GM12878 (cell line): ENCODE data around the gene ZNF426. TPM values are rescaled to one million over a fixed set of nuclear protein-coding genes. Genes with fewer than 3 reads are reported as not detected.

ENCODE experiments used
- ATAC-seq: fragments of 200-7000 bp; cut with Tn5 transposase; 3 replicates; pipeline ENCODE4 v1.9.1; 2020; ENCODE audit warnings: mild to moderate bottlenecking, moderate library complexity
- BruUV-seq: library from RNA; stranded (reverse); fragments of 400-500 nt; replicated peaks from 2 replicates; lab custom pipeline; 2021; lab: Mats Ljungman, UMichigan
- CTCF ChIA-PET: fragments of 300-600 bp; sonication (Branson Sonifier 250); formaldehyde crosslinking; extraction: SDS; loops from one replicate; lab custom pipeline; 2021; ENCODE audit warnings: inconsistent platforms; lab: Yijun Ruan, JAX
- POLR2A ChIA-PET: fragments of 350-600 bp; formaldehyde crosslinking; extraction: SDS; loops from one replicate; lab custom pipeline; 2021; ENCODE audit warnings: inconsistent platforms; lab: Charles Lee
- RAD21 ChIA-PET: fragments of 300-600 bp; sonication (Branson Sonifier 250); formaldehyde crosslinking; loops from one replicate; lab custom pipeline; 2023; ENCODE audit warnings: antibody characterized with exemption; ENCODE audit not compliant: unreplicated experiment; lab: Charles Lee
- SMC1A ChIA-PET: fragments of 300-600 bp; sonication (Branson Sonifier 250); formaldehyde crosslinking; loops from one replicate; lab custom pipeline; 2023; ENCODE audit not compliant: unreplicated experiment, uncharacterized antibody; lab: Charles Lee
- DNase-seq: peaks from one replicate; pipeline ENCODE4 v3.0.0-alpha.2; 2011; ENCODE audit warnings: low read depth, low spot score
- FAIRE-seq: peaks from 3 replicates; lab custom pipeline; 2011; peaks lifted over from hg19 to GRCh38; lab: Jason Lieb, UNC
- H2AFZ ChIP-seq: 2 replicates; pipeline ENCODE4 v1.6.0; 2011; ENCODE audit warnings: low read depth, low read length, control low read depth; ENCODE audit not compliant: control insufficient read depth
- H3K27ac ChIP-seq: 2 replicates; pipeline ENCODE4 v1.5.1; 2011; ENCODE audit warnings: control low read depth; ENCODE audit not compliant: control insufficient read depth, insufficient read depth
- H3K27me3 ChIP-seq, 2 experiments: replicated peaks in 1 of 2; 2 replicates each; pipeline versions ENCODE4 v1.6.0 to v1.6.1; 2011; ENCODE audit warnings: low read length in 1 of 2; ENCODE audit not compliant: control insufficient read depth in 2 of 2, insufficient read depth in 2 of 2
- H3K36me3 ChIP-seq, 2 experiments: 2 replicates each; pipeline ENCODE4 v1.5.1; 2011; ENCODE audit warnings: low read length in 1 of 2; ENCODE audit not compliant: control insufficient read depth in 2 of 2, insufficient read depth in 2 of 2
- H3K4me1 ChIP-seq: 2 replicates; pipeline ENCODE4 v1.6.1; 2011; ENCODE audit warnings: mild to moderate bottlenecking, low read length, moderate library complexity, mixed read lengths; ENCODE audit not compliant: control insufficient read depth, insufficient read depth
- H3K4me2 ChIP-seq: 2 replicates; pipeline ENCODE4 v1.6.0; 2011; ENCODE audit warnings: control low read depth; ENCODE audit not compliant: control insufficient read depth, insufficient read depth
- H3K4me3 ChIP-seq: fragments of 200-600 bp; sonication (generic); 2 replicates; pipeline ENCODE4 v1.5.1; 2016
- H3K79me2 ChIP-seq: 2 replicates; pipeline ENCODE4 v1.6.0; 2011; ENCODE audit warnings: low read length; ENCODE audit not compliant: control insufficient read depth, insufficient read depth
- H3K9ac ChIP-seq: 2 replicates; pipeline ENCODE4 v1.8.0; 2011; ENCODE audit warnings: low read length, control low read depth, mixed read lengths; ENCODE audit not compliant: control insufficient read depth, insufficient read depth
- H3K9me3 ChIP-seq: replicated peaks from 3 replicates; pipeline ENCODE4 v1.5.1; 2011; ENCODE audit warnings: mild to moderate bottlenecking, low read length; ENCODE audit not compliant: control insufficient read depth, insufficient read depth
- H4K20me1 ChIP-seq: 2 replicates; pipeline ENCODE4 v1.6.0; 2011; ENCODE audit not compliant: control insufficient read depth, insufficient read depth
- CEBPB ChIP-seq, 2 experiments: fragments of 150-350 bp in 1 of 2; IDR thresholded peaks; 2 replicates each; pipeline ENCODE4 v1.6.1; 2012 to 2014; ENCODE audit warnings: low read depth in 2 of 2, low read length in 2 of 2, borderline replicate concordance in 1 of 2, inconsistent platforms in 1 of 2
- EED ChIP-seq: sonication (generic); IDR thresholded peaks from 2 replicates; pipeline ENCODE4 v1.6.1; 2016; ENCODE audit warnings: antibody characterized with exemption, low read depth
- EGR1 ChIP-seq, 2 experiments: IDR thresholded peaks; 1 replicate in 1 of 2; 2 replicates in 1 of 2; pipeline ENCODE4 v1.6.1; 2011 to 2012; ENCODE audit warnings: low read depth in 2 of 2, low read length in 2 of 2, borderline replicate concordance in 1 of 2, mild to moderate bottlenecking in 1 of 2, moderate library complexity in 1 of 2
- GABPA ChIP-seq: IDR thresholded peaks from 2 replicates; pipeline ENCODE4 v1.6.1; 2014; ENCODE audit warnings: antibody characterized with exemption, low read depth, mild to moderate bottlenecking, inconsistent platforms
- HDGF ChIP-seq: fragments of 450-650 bp; IDR thresholded peaks from 2 replicates; pipeline ENCODE4 v1.6.1; 2016; ENCODE audit warnings: antibody characterized with exemption
- MYB ChIP-seq: fragments of 150-350 bp; IDR thresholded peaks from 2 replicates; pipeline ENCODE4 v1.6.1; 2014; ENCODE audit warnings: mild to moderate bottlenecking, low read depth, low read length, borderline replicate concordance
- NBN ChIP-seq: fragments of 450-650 bp; IDR thresholded peaks from 2 replicates; pipeline ENCODE4 v1.6.1; 2016
- RAD21 ChIP-seq: IDR thresholded peaks from 2 replicates; pipeline ENCODE4 v1.6.1; 2011; ENCODE audit warnings: mild to moderate bottlenecking, low read depth, low read length, moderate library complexity; ENCODE audit not compliant: insufficient read depth
- RB1 ChIP-seq: fragments of 450-650 bp; formaldehyde crosslinking; IDR thresholded peaks from 2 replicates; pipeline ENCODE4 v1.6.1; 2017; ENCODE audit warnings: mild to moderate bottlenecking, borderline replicate concordance
- RELA ChIP-seq: fragments of 450-650 bp; IDR thresholded peaks from 2 replicates; pipeline ENCODE4 v1.8.0; 2014; ENCODE audit warnings: borderline replicate concordance; ENCODE audit not compliant: partially characterized antibody
- RUNX3 ChIP-seq: IDR thresholded peaks from 2 replicates; pipeline ENCODE4 v1.6.1; 2012; ENCODE audit warnings: low read length, inconsistent platforms
- SIX5 ChIP-seq: IDR thresholded peaks from 2 replicates; pipeline ENCODE4 v1.6.1; 2011; ENCODE audit warnings: mild to moderate bottlenecking, low read depth, low read length, moderate library complexity; ENCODE audit not compliant: severe bottlenecking
- SPI1 ChIP-seq: IDR thresholded peaks from 2 replicates; pipeline ENCODE4 v1.6.1; 2011; ENCODE audit warnings: low read depth, mild to moderate bottlenecking, low read length, moderate library complexity, borderline replicate concordance; ENCODE audit not compliant: insufficient read depth
- SRF ChIP-seq, 2 experiments: IDR thresholded peaks; 2 replicates each; pipeline ENCODE4 v1.6.1; 2011; ENCODE audit warnings: low read depth in 2 of 2, low read length in 2 of 2, mild to moderate bottlenecking in 1 of 2, moderate library complexity in 1 of 2
- STAT1 ChIP-seq: fragments of 450-650 bp; conservative IDR thresholded peaks from 2 replicates; pipeline ENCODE4 v1.6.1; 2014; ENCODE audit warnings: antibody characterized with exemption, mild to moderate bottlenecking
- TAF1 ChIP-seq: IDR thresholded peaks from 2 replicates; pipeline ENCODE4 v1.6.1; 2011; ENCODE audit warnings: mild to moderate bottlenecking, low read depth, low read length, borderline replicate concordance
- ZNF274 ChIP-seq: IDR thresholded peaks from one replicate; pipeline ENCODE4 v1.8.0; 2011; ENCODE audit not compliant: insufficient read length, insufficient read depth
- WGBS: methylation state at CpG from one replicate; pipeline ENCODE4 v1.1.6; 2016; ENCODE audit warnings: low lambda C conversion rate; ENCODE audit not compliant: insufficient replicate concordance, insufficient coverage; ENCODE audit errors: missing lambda C conversion rate; 5-methylcytosine and 5-hydroxymethylcytosine counted together
- in situ Hi-C: fragments of 300-500 bp; cut with MboI; formaldehyde crosslinking; loops from 9 replicates; pipeline ENCODE4 v1.14.3; 2018; ENCODE audit warnings: mixed read lengths
- intact Hi-C: fragments of 100-400 bp; cut with micrococcal nuclease; formaldehyde crosslinking; loops from one replicate; pipeline ENCODE4 v1.14.2; 2022; ENCODE audit not compliant: unreplicated experiment
- polyA plus RNA-seq, 11 experiments: library from polyadenylated mRNA; depleted of rRNA in 4 of 11; unstranded in 6 of 11; stranded (reverse) in 5 of 11; fragments of >200 nt; fragmentation: Nextera tagmentation in 4 of 11; fragmentation: Illumina TruSeq in 1 of 11; extraction: Ambion mirVana in 4 of 11; extraction: Trizol in 1 of 11; gene quantifications; 1 replicate in 1 of 11; 2 replicates in 10 of 11; pipeline versions ENCODE4 v1.2.1 to v1.2.3, GENCODE V29; 2011 to 2016; ENCODE audit warnings: inconsistent platforms in 2 of 11, missing spikeins in 2 of 11, low read depth in 1 of 11
- total RNA-seq, 4 experiments: library from RNA; depleted of rRNA in 3 of 4; stranded (reverse); fragments of >200 nt in 3 of 4; fragmentation: Illumina TruSeq in 1 of 4; extraction: Trizol in 1 of 4; gene quantifications; 2 replicates each; pipeline versions ENCODE4 v1.2.1 to v1.2.3, GENCODE V29; 2013 to 2021
- TF ChIP-seq, protein P1 (sequence below): IDR thresholded peaks from 2 replicates; pipeline ENCODE4 v1.6.1; 2011; ENCODE audit warnings: low read depth, mild to moderate bottlenecking, low read length, moderate library complexity, borderline replicate concordance; ENCODE audit errors: extremely low read depth
- TF ChIP-seq, protein P2 (sequence below): fragments of 450-650 bp; IDR thresholded peaks from 2 replicates; pipeline ENCODE4 v1.6.1; 2017; ENCODE audit warnings: borderline replicate concordance
- TF ChIP-seq, protein P3 (sequence below): IDR thresholded peaks from 2 replicates; pipeline ENCODE4 v1.6.1; 2012; ENCODE audit warnings: low read depth, low read length, improper control_type of control experiment

The ZNF426 gene
- total and polyA plus RNA-seq, 10 of the 15 experiments (the other 5 are each of a cell fraction or from before 2014, with no cell fraction given) = 3.0 to 11.3 (median 6.8) TPM

- RAD21 ChIA-PET = interaction anchor here (0.9 to 1.0 kb wide), 3 partner anchors 212 to 451 kb away, joined by 3 read pairs; no protein-coding TSS in a partner anchor
- no peaks in the 10 kb centered on the region for H4K20me1 ChIP-seq
- TSS peak; percentile 85 for BruUV-seq
- in situ Hi-C loops = no loop called here
- peak within 1 kb of the TSS; percentile 72 for H3K4me2 ChIP-seq
- H3K4me3 ChIP-seq = peak within 1 kb of the TSS; percentile 91
- WGBS = under 1% methylated on average over 51 of the region's 51 CpGs
- peaks cover 46% of the 10 kb centered on the region for H3K79me2 ChIP-seq
- H3K27me3 ChIP-seq = no peaks in the 10 kb centered on the region
- intact Hi-C loops = no loop called here
- peak within 1 kb of the TSS; percentile 68 for H2AFZ ChIP-seq
- CTCF ChIA-PET = interaction anchor here (0.5 to 2.5 kb wide), 6 partner anchors 35 to 460 kb away, joined by 3 to 6 read pairs (median 4); no protein-coding TSS in a partner anchor
- H3K9ac ChIP-seq = peak within 1 kb of the TSS; percentile 97
- no peaks in the 10 kb centered on the region for H3K4me1 ChIP-seq
- ATAC-seq (peak; percentile 96), DNase-seq (peak; percentile 61), FAIRE-seq (peak; percentile 92)
- POLR2A ChIA-PET = no interaction called here
- peaks cover 0 to 4% of the 10 kb centered on the region in 2 experiments; a peak in 3 of 4 replicates for H3K36me3 ChIP-seq
- H3K27ac ChIP-seq = peak within 1 kb of the TSS; percentile 92
- H3K9me3 ChIP-seq = peaks cover 13% of the 10 kb centered on the region
- SMC1A ChIA-PET = interaction anchor here (0.6 to 0.9 kb wide), 2 partner anchors 206 to 450 kb away, joined by 3 read pairs; no protein-coding TSS in a partner anchor
- TF ChIP-seq EGR1 (IDR thresholded peaks at IDR 0.05; ENCODE audit: borderline replicate concordance in 1 of 2, low read depth in 2 of 2, low read length in 2 of 2) (no peak), MYB (no peak), EED (no peak), SRF (IDR thresholded peaks at IDR 0.05; ENCODE audit: low read depth in 2 of 2, low read length in 2 of 2) (0 out of 4 replicates have a peak, but pooled peaks of 1 of the 2 experiments have one; percentile 12), SPI1 (peak; percentile 35; the same call in 1 of the 2 replicates), ZNF274 (no peak), RB1 (0 out of 2 replicates have a peak, but pooled peaks have one; percentile 27), HDGF (no peak), TAF1 (peak; percentile 91), RAD21 (no peak), RUNX3 (peak; percentile 62; the same call in 1 of the 2 replicates), RELA (no peak), STAT1 (peak; percentile 61; the same call in 1 of the 2 replicates), SIX5 (no peak), CEBPB (IDR thresholded peaks at IDR 0.05; ENCODE audit: borderline replicate concordance in 1 of 2, low read depth in 2 of 2, low read length in 2 of 2) (no peak), GABPA (peak; percentile 88), NBN (peak; percentile 93; the same call in 1 of the 2 replicates)
- TF ChIP-seq, protein P1, sequence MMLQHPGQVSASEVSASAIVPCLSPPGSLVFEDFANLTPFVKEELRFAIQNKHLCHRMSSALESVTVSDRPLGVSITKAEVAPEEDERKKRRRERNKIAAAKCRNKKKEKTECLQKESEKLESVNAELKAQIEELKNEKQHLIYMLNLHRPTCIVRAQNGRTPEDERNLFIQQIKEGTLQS = no peak
- TF ChIP-seq, protein P2, sequence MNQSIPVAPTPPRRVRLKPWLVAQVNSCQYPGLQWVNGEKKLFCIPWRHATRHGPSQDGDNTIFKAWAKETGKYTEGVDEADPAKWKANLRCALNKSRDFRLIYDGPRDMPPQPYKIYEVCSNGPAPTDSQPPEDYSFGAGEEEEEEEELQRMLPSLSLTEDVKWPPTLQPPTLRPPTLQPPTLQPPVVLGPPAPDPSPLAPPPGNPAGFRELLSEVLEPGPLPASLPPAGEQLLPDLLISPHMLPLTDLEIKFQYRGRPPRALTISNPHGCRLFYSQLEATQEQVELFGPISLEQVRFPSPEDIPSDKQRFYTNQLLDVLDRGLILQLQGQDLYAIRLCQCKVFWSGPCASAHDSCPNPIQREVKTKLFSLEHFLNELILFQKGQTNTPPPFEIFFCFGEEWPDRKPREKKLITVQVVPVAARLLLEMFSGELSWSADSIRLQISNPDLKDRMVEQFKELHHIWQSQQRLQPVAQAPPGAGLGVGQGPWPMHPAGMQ = no peak
- TF ChIP-seq, protein P3, sequence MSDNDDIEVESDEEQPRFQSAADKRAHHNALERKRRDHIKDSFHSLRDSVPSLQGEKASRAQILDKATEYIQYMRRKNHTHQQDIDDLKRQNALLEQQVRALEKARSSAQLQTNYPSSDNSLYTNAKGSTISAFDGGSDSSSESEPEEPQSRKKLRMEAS = peak; percentile 86
These were observed 45.8 kb upstream of the ZNF426 start, which contains the start of gene ZNF121 for GRCh38 chr19:9584073-9584833. ZNF121 (minus strand) TSS chr19:9584504; CDS start chr19:9568097, 16,407 bp downstream.
